SHP77 treated with DMSO at 0.1 percent for 48 hours (cell line): ENCODE measurements around the gene BTG4.

Experiments
- DNase-seq: peaks from one replicate; lab custom pipeline; 2025; lab: John Stamatoyannopoulos, UW

The BTG4 gene

GRCh38 chr11:111490496-111490895, 21.7 kb downstream of the BTG4 start:
- DNase-seq = no peak

- DNase-seq = no peak
Measured at GRCh38 chr11:111483431-111483830, 28.8 kb downstream of the BTG4 start.

- no peak for DNase-seq
Measured at GRCh38 chr11:111479666-111480065, 32.5 kb downstream of the BTG4 start.

GRCh38 chr11:111477898-111478297, 34.3 kb downstream of the BTG4 start:
- DNase-seq = no peak

GRCh38 chr11:111476956-111477355, 35.2 kb downstream of the BTG4 start:
- no peak for DNase-seq

GRCh38 chr11:111476366-111476765, 35.8 kb downstream of the BTG4 start:
- no peak for DNase-seq

GRCh38 chr11:111474432-111474831, 37.8 kb downstream of the BTG4 start:
- no peak for DNase-seq

- no peak for DNase-seq
Measured at GRCh38 chr11:111472228-111472627, 40.0 kb downstream of the BTG4 start.

GRCh38 chr11:111469200-111469599, 43.0 kb downstream of the BTG4 start:
- no peak for DNase-seq

GRCh38 chr11:111466615-111467014, 45.6 kb downstream of the BTG4 start:
- no peak for DNase-seq

- DNase-seq = no peak
Measured at GRCh38 chr11:111465400-111465799, 46.8 kb downstream of the BTG4 start.

GRCh38 chr11:111463276-111463675, 48.9 kb downstream of the BTG4 start:
- DNase-seq = no peak

GRCh38 chr11:111462329-111462728, 49.9 kb downstream of the BTG4 start:
- DNase-seq = no peak

GRCh38 chr11:111461460-111462235, 50.5 kb downstream of the BTG4 start:
- no peak for DNase-seq

- no peak for DNase-seq
Measured at GRCh38 chr11:111460856-111461255, 51.3 kb downstream of the BTG4 start.

- DNase-seq = no peak
Measured at GRCh38 chr11:111460340-111460739, 51.8 kb downstream of the BTG4 start.

- DNase-seq = no peak
Measured at GRCh38 chr11:111459506-111460270, 52.5 kb downstream of the BTG4 start.

- DNase-seq = no peak
Measured at GRCh38 chr11:111457731-111458368, 54.3 kb downstream of the BTG4 start.

GRCh38 chr11:111456859-111457730, 55.1 kb downstream of the BTG4 start:
- no peak for DNase-seq

- DNase-seq = no peak
Measured at GRCh38 chr11:111456086-111456858, 55.9 kb downstream of the BTG4 start.
